ENCODE data around the gene SLC40A1.
"Not testable (repeated sequence)": the region's sequence is repeated elsewhere in the genome, so short reads cannot be mapped to it uniquely, and the experiment has no call there.

Gene SLC40A1, protein sequence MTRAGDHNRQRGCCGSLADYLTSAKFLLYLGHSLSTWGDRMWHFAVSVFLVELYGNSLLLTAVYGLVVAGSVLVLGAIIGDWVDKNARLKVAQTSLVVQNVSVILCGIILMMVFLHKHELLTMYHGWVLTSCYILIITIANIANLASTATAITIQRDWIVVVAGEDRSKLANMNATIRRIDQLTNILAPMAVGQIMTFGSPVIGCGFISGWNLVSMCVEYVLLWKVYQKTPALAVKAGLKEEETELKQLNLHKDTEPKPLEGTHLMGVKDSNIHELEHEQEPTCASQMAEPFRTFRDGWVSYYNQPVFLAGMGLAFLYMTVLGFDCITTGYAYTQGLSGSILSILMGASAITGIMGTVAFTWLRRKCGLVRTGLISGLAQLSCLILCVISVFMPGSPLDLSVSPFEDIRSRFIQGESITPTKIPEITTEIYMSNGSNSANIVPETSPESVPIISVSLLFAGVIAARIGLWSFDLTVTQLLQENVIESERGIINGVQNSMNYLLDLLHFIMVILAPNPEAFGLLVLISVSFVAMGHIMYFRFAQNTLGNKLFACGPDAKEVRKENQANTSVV

DNA sequence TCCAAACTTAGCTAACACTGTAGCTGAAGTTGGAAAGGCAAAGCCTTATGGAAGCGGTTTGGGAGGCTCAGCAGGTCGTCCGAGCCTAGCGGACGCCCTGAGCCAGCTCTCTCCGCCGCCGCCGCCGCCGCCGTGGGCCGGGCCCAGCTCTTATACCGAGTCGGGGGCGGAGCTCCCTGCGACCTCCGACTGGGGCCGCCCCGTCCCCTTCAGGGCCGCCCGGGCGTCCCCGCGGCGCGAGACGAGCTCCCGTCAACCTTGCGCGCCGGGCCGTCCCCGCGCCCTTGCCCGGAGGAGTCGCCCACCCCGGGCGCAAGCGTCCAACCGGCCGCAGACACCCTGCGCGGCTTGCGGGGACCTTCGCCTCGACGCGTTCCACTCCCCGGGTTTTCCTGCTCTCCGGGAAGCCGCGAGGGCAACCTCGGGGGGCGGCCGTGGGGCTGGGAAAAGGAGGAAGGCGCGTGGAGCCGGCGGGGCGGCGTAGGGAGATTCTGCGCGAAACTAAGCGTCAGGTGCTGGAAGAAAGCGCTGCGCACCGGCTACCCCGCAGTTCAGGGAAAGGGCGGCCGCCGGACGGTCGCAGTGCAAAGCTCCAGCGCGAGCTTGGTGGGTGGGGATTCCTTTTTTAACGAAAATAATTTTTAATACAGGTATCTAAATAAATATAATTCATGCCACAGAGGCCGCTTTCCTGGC, at the start of gene SLC40A1:
SLC40A1 (minus strand) TSS at position 129 of the 696 bp plus-strand sequence. CDS start 326 bp downstream, outside the sequence.
- DNase-seq: peak; percentile 66

DNA sequence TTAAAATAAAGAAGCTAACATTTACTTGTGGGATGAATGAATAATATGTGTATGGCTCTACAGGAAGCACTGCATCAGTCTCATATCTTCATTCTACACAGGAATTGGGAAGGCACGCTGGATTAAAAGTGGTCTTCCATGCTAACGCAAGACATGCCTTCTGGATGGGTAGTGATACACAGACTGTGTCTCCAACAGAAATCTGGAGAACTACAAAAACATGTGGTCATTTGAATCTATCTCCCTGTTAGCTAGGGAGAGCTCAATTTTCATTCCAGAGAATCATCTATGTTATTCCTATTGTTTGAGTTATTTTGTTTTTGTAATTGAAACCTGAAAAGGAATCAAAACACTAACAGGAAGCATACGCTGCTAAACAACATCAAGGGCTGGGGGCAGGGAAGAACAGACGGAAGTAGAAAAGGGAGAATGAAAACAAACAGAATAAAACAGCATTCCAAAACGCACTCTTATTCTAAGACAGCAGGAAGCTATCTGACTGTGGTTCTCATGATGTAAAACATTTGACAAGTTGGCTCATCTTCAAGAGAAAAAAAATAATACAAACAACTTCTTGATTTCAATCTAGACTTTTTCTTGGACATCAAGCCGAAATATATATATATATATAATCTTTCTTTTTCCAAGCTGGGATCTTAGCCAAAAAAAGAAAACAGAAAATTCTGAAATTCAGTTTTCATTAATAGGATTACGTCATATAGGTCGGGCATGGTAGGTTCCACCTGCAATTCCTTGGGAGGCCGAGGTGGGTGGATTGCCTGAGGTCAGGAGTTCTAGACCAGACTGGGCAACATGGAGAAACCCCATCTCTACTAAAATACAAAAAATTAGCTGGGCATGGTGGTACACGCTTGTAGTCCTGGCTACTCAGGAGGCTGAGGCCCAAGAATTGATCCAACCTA, 49.2 kb upstream of the SLC40A1 start:
- DNase-seq: no peak

DNA sequence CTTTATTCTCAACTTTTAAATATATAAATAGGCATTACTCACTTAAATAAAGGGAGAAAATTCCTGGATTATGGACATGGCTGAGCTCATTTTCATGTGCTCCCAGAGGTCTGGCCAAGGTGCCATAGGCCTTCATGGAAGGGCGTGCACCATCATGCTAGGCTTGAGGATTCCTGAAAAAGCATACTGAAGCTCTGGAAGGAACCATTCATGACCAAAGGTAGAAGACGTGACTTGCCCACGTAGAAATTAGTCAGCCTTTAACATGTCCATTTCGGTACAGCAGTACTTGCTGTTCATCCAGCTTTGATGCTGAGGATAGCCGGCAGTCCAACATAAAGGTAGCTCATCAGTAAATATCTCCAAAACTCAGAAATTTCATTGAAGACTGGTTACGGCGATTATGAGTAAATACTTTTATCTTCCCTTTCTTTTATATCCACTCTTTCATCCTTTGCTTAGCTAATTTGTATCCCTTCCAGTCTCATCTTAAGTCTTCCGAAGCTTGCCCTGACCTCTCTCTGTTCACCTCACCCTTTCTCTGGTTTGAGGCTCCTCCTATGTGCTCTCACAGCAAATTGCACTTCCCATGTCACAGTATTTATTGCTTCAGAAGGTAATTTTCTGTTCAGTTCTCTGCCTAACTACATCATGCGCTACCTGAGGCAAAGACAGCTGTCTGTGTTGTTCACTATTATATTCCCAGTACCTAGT, 48.4 kb upstream of the SLC40A1 start:
- DNase-seq: no peak

DNA sequence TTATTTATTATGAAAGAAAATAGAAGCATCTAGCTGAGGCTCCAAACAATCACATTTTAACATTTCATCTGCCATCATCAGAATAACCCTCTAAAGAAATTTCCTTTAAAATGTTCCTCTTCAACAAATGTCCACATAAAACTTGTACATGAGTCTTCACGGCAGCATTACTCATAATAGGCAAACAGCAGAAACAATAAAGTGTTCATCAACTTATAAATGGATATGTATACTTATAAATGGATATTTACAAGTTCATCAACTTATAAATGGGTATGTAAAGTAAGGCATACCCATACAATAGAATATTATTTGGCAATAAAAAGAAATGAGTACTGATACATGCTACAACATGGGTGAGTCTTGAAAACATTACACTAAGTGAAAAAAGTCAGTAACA, 47.2 kb upstream of the SLC40A1 start:
- DNase-seq: no peak

DNA sequence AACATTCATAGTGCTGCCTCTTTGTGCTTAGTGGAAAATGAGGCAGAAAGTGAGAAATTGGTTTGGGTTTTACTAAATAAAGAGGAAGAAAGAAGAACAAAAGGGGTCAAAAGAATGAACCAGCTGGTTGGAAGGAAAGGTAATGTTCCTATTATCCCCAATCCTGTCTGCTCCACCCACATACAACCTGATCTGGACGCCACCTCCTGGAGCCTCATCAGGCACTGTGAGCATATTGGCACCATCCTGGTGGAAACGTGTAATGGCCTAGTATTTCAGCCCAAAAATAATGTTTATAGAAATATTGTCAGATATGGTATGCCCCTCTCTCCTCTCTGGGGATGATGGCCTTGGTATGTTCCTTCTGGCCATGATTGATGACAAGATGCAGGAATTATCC, 45.0 kb upstream of the SLC40A1 start:
- DNase-seq: no peak

DNA sequence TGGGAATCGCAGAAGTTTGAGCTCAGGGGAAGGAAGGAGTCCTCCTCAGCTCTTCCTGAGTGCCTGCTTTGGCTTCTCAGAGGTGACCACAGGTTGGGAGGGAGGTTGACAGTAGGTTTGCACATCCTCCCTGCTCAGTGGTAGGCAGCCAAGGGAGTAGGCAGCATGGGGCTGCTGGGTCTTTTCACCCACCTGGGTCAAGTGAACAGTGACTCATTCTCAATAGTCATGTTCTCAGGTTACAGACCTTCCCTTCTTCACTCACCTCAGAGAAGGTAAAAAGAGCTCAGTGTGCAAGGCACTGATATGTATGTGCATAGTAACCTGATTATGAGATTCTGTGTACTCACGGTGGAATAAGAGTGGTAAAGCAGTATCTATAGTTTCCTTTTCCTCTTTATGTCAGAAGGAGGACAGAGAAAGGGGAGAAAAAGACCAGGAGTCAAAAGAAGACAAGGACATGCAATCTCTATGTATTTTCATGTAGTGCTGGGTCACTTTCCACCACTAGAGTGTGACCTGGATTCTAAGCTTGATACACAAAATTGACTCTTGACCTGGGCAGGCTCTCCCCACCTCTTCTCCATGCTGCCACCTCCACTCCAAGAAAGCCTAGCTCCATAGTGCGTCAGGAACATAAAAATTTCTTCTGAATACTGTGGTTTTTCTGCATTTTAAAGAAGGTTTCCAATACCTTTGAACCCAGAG, 44.2 kb upstream of the SLC40A1 start:
- DNase-seq: no peak

DNA sequence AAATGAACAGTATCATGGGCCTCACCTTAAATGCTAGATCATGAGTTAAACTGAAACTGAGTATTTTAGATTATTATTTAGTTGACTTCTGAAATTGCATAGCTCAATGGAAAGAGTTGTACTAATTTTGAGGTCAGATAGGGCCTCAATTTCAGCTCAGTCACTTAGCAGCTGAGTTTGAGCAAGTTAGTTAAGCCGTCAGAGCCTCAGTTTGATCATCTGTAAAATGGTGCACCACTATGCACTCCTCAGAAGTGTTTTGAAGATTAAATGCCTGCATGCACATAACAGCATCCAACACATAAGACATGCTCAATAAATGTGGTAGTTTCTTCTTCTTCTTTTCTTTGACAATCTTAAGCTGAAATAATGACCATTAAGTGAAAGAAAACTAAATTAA, 42.5 kb upstream of the SLC40A1 start:
- no peak for DNase-seq

DNA sequence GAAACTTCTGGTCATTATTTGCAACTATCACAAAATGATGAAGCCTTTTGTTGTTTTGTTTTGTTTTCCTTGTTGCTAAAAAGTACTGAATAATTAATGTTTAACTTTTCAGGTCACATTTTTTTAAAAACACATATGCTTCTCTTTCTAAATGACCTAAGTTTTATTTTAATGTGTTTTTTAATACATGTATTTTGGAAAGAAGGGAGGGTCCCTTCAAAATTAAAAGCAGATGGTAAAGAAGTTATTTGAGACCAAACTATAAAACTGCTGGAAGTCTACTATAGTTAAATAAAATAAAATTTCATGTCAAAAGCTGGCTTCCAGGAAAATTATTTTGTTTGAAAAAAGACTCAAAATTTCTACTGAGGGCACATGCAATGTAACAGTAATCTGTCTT, 41.2 kb upstream of the SLC40A1 start:
- DNase-seq: no peak

DNA sequence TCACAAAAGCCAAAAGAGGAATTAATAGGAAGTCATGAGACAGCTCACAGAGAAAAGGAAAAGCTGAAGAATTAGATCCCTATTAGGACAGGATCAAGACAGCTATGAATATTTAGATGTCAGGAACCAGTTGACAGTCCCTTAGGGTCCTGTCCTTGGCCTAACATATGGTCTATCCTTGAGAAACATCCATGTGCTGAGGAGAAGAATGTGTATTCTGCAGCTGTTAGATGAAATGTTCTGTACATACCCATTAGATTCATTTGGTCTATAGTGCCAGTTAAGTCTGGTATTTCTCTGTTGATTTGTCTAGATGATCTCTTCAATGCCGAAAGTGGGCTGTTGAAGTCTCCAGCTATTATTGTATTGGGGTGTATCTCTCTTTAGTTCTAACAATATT, 37.6 kb upstream of the SLC40A1 start:
- no peak for DNase-seq

DNA sequence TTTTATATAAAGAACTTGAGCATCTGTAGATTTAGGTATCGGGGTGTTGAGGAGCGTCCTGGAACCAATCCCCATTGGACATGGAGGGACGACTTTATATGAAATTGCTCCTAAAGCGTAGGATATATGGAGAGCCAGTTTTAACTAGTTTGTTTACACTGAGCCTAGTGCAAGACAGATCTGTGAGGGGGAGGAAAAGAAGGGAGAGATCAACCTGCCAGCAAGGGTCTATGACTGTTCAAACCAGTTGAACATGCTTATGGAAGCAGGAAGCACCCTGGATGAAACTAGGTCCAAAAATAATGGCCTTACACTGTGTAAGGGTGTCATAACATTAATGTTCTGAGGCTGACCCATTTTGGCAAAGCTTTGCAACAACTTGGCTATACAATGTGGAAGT, 34.0 kb upstream of the SLC40A1 start:
- no peak for DNase-seq

DNA sequence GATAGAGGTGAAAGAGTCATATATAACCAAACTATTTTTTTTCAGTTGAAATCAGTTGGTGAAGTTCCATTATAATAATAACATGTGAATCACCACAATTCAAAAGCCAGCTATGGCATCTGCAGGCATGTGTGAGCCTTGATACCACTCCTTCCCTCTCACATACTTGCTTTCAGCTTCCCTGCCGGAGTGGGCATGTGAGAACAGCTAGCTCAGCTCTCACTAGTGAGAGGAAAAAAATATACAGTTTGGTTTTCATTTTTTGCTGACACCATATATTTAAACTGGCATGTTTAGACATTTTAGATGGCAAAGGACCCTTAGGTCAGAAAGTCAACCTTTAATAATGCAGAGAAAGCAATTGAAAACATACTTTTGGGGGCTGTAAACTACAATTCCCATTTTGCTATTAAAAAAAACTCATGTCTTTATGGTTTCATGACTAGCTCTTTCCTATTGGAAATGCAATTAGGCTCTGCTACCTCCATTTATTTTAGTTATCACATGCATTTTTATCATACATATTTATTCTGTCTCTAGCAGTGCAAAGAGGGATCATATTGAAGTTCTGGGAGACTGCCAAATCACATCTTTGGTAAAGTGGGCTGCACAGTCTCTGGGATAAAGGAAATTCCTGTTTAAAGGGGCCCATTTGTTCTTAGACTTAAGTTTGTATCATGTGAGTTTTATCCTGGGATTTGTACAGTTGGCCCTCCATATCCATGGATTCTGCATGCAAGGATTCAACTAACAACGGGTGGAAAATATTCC, 33.2 kb upstream of the SLC40A1 start:
- DNase-seq: no peak

DNA sequence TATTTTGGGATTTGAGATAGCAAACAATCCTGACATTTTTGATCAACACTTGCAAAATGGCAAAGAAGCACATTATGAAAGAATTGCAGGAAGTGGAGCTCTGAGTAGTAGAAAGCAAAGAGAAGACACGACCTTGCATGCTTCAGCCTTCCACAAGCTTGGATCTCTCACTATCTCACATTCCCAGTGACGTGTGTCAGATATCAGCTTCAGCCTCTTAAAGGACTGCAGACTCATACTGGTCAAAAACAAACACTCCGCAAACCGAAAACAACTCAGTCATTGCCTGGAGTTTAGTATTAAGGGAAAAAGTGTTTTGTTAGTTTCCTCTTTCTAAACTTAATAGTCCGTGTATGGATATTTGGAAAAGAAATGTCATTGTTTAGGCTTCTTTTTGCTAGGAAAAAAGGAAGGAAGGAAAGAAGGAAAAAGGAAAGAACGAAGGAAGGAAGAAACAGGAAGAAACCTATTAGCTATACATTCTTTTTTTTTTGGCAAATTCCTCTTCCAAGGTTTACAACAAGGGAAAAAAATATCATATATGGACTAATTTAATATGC, 32.6 kb upstream of the SLC40A1 start:
- no peak for DNase-seq

DNA sequence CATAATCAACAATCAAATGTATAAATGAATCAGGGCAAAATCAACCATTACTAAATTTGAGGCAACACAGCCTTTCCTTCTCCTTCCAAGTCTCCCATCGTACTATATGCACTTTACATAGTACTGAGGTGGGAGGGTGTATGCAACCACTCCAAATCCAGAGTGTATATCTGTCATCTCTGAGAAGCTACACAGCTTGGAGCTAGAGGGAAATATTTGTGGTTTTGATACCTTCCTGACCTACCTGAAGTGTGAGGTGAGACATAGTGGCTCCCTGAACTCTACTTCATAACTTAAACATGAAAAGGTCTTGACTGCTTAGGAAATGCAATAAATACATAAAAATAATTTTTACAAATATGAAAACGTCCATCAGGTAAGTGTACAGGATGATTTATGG, 30.1 kb upstream of the SLC40A1 start:
- no peak for DNase-seq

DNA sequence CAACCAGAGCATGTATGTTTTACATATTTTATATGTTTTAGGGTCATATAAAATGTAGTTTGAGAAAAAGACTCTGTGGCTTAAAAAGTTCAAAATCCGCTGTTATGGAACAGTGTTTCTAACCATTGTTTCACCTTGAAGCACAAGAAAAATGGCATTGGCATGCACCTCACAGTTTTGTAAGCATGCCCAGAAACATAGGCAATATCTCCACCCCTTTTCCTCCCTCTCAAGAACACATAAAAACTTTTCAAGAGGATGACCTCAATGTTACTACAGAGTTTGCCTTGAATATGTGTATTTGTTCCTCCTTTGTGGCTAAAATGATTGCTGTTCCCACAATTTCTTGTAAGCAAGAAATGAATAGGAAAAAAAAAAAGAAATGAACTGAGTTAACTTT, 29.3 kb upstream of the SLC40A1 start:
- DNase-seq: no peak

DNA sequence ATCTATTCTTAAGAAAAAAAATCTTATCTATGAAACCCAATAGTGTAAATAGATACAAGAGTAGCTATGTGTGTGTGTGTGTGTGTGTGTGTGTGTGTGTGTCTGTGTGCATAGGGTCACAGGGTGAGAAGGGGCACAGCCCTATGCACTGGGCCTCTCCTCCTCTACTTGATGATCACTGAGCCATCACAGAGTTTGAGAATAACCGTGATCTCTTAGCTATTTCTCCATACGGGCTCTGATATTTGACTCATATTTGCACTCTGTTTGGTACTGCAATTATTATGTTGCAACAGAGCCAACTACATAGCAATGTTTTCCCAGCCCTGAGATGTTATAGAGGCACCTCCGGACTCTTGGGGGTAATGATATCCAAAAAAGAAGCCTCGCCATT, 28.8 kb upstream of the SLC40A1 start:
- DNase-seq: no peak

DNA sequence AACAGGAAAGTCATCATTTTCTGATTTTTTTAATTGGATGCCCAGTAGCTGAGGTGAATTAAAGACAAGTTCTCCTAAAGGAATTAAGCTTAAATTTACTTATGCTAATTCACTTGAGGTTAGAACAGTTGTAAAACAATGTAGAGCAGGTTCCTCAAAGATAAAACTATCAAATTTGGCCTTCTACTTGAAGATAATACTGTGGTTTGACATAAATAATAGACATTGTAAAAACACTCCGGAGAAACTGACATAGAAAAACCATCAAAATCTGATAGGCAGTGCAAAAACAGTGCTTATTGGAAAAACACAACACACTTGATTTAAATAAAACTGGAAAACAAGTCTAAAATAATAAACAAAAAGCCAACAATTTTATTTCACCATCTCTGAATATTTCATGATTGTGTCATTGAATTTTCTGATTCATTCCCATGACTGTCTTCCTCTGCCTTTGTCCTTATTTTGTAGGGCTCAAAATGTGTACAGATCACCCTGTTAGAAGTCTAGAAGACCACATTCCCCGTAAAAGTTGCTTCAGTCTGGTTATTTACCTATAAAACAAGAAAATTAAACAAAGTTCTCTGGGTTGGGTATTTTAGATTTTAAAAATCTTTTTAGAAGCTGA, 28.3 kb upstream of the SLC40A1 start:
- no peak for DNase-seq

DNA sequence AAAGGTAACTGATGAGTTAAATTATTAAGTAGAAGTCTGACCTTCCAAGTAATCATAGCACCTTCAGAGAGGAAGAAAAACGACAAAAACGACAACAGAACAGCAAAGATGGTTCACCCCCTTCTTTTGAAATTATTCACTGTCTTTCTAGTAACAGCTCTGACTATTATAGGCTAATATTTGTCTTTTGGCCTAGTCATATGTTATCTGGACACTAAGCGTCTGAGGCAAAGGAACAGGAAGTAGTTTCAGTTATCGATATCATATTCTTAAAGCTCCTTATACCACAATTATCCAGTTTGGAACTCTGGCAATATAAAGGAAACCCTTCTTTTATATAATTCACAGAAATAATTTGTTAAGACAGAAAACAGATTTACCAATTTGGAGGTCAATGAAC, 27.6 kb upstream of the SLC40A1 start:
- no peak for DNase-seq

DNA sequence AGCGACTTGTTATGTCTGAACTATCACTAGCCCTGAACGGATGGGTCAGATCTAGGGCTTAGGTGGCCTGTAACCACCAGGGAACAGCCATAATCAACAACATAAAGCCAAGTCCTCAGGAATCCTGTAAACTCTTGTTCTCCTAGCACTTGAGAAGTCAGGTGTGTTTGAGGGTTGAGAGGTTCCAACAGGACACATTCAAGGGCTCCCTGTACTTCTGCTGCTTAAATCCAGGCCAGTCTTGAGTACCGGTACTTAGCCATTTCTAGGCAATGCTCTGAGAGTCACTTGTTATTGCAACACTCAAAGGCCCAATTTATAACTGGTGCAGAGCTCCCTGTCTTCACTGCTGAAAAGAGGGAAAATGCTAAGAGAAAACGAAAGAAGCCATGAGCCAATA, 21.6 kb upstream of the SLC40A1 start:
- DNase-seq: no peak

DNA sequence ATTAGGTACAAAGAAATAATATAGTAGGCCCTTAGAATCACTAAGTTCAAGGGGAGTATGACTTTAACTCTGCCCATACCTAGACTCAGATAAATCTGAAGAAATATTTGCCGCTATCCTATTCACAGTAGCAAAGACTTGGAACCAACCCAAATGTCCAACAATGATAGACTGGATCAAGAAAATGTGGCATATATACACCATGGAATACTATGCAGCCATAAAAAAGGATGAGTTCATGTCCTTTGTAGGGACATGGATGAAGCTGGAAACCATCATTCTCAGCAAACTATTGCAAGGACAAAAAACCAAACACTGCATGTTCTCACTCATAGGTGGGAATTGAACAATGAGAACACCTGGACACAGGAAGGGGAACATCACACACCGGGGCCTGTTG, 21.1 kb upstream of the SLC40A1 start:
- not testable (repeated sequence) for DNase-seq

DNA sequence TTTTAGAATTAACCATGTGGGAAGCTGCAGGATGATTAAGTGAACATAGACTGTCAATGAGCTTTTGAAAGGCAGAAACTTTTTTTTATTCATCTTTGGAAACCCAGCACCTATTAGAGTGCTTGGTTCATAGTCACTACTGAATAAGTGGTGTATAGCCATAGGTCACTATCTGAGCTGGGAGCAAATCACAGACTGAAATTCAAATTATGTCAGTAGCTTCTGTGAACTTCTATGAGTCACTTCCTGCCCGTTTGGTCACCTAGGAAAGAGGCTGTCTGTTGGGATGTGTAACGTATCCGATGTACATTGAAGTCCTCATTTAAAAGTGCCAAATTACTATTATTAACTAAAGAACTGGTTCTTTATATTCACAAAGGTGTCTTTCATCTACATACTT, 20.5 kb upstream of the SLC40A1 start:
- DNase-seq: peak; percentile 17
